ENCODE data around the gene PLCL1.

DNA sequence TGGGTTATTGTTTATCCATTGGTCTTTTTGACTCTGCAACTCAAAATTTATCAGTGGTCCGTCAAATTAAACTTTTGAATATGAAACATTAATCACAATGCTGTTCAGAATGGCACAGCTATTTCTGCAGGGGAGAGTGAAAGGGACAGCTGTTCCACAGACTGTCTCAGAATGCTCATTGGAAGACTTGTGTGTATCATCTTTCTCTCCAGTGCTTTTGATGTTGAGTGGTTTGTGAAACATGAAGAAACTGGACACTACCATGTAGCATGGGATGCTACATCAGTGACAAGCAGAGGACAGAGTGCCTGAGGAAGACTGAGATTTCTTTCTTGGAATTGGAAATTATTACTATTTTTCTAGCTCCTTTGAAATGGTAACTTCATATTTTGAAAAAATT is 115.7 kb downstream of the PLCL1 start:
- TF ChIP-seq, protein P1, sequence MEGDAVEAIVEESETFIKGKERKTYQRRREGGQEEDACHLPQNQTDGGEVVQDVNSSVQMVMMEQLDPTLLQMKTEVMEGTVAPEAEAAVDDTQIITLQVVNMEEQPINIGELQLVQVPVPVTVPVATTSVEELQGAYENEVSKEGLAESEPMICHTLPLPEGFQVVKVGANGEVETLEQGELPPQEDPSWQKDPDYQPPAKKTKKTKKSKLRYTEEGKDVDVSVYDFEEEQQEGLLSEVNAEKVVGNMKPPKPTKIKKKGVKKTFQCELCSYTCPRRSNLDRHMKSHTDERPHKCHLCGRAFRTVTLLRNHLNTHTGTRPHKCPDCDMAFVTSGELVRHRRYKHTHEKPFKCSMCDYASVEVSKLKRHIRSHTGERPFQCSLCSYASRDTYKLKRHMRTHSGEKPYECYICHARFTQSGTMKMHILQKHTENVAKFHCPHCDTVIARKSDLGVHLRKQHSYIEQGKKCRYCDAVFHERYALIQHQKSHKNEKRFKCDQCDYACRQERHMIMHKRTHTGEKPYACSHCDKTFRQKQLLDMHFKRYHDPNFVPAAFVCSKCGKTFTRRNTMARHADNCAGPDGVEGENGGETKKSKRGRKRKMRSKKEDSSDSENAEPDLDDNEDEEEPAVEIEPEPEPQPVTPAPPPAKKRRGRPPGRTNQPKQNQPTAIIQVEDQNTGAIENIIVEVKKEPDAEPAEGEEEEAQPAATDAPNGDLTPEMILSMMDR (IDR thresholded peaks at IDR 0.05) = no peak
- TF ChIP-seq POLR2A (IDR thresholded peaks at IDR 0.05) = no peak

Data from prostate gland (tissue), 2 donors.